SHP77 (cell line): ENCODE measurements around the gene MAN1A1.

Experiments
- DNase-seq, 2 experiments: peaks; one replicate each; lab custom pipeline; 2025; lab: John Stamatoyannopoulos, UW

Gene MAN1A1

GRCh38 chr6:119234457-119234856 lies 115.1 kb downstream of the MAN1A1 start:
- DNase-seq: no peak

GRCh38 chr6:119233312-119233984 lies 116.1 kb downstream of the MAN1A1 start:
- DNase-seq: no peak

- DNase-seq: no peak
Observed at GRCh38 chr6:119231394-119231793, 118.2 kb downstream of the MAN1A1 start.

GRCh38 chr6:119230160-119230559 lies 119.4 kb downstream of the MAN1A1 start:
- no peak for DNase-seq

GRCh38 chr6:119227377-119227776 lies 122.2 kb downstream of the MAN1A1 start:
- no peak for DNase-seq

GRCh38 chr6:119226089-119226488 lies 123.5 kb downstream of the MAN1A1 start:
- DNase-seq: peak; percentile 13 to 61

- DNase-seq: no peak
Observed at GRCh38 chr6:119224095-119224701, 125.4 kb downstream of the MAN1A1 start.

GRCh38 chr6:119220452-119220851 lies 129.1 kb downstream of the MAN1A1 start:
- DNase-seq: no peak

- DNase-seq: no peak
Observed at GRCh38 chr6:119218548-119218947, 131.0 kb downstream of the MAN1A1 start.

- no peak for DNase-seq
Observed at GRCh38 chr6:119215885-119216590, 133.5 kb downstream of the MAN1A1 start.

- no peak for DNase-seq
Observed at GRCh38 chr6:119215309-119215708, 134.3 kb downstream of the MAN1A1 start.

- DNase-seq: no peak
Observed at GRCh38 chr6:119210596-119210995, 139.0 kb downstream of the MAN1A1 start.

GRCh38 chr6:119209452-119210205 lies 139.9 kb downstream of the MAN1A1 start:
- DNase-seq: no peak

GRCh38 chr6:119207971-119208725 lies 141.4 kb downstream of the MAN1A1 start:
- DNase-seq: no peak

GRCh38 chr6:119207327-119207726 lies 142.2 kb downstream of the MAN1A1 start:
- DNase-seq: no peak

GRCh38 chr6:119205911-119206618 lies 143.5 kb downstream of the MAN1A1 start:
- no peak for DNase-seq

GRCh38 chr6:119204719-119205118 lies 144.8 kb downstream of the MAN1A1 start:
- no peak for DNase-seq

GRCh38 chr6:119201480-119201879 lies 148.1 kb downstream of the MAN1A1 start:
- DNase-seq: peak in 1 of 2 experiments; percentile 3

- DNase-seq: no peak
Observed at GRCh38 chr6:119200512-119201175, 148.9 kb downstream of the MAN1A1 start.

- DNase-seq: no peak
Observed at GRCh38 chr6:119197271-119197670, 152.3 kb downstream of the MAN1A1 start.

- DNase-seq: no peak
Observed at GRCh38 chr6:119196715-119197114, 152.8 kb downstream of the MAN1A1 start.
